ENCODE measurements around the gene ZMYND12.

The ZMYND12 gene

DNA sequence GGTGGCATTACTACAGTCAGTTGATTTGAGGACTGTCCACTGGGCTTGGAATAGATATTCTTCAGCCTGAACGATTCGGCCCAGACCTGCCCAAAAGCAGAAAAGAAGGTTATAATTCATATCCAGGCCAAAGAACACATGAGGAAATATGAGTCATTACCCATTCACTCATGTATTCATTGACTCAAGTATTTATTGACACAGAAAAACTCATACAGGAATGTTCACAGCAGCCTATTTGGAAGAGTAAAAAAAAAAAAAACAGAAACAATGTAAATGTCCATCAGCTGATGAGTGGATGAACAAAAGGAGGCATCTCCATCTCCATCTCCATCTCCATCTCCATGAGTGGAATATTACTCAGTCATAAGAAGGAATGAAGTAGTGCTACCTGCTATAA is 15.9 kb downstream of the ZMYND12 start:
- no peak for DNase-seq (ENCODE audit: low read depth)

GRCh38 chr1:42434340-42434739 is 21.5 kb downstream of the ZMYND12 start:
- DNase-seq (ENCODE audit: low read depth) = no peak

- no peak for DNase-seq (ENCODE audit: low read depth)
These were observed 22.5 kb downstream of the ZMYND12 start for GRCh38 chr1:42433369-42433768.

GRCh38 chr1:42432714-42433113 is 23.1 kb downstream of the ZMYND12 start:
- no peak for DNase-seq (ENCODE audit: low read depth)

DNA sequence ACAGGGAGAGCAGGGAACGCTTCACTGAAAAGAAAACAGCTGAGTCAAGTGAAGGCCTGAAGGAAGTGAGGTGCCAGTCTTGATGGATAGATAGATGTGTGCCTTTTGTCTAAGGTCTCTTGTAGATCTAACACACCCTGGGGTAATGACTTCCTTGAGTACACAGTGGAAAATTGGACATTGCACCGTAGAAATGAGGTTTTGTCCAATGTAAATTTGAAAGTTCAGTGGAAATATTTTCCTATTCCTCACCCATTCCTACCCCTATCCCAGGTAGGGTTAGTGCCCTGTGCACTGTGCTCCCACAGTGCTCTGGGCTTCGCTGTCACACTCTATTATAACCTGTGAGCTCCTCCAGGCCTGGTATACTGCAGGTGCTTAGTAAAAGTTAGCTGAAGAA is 24.3 kb downstream of the ZMYND12 start:
- DNase-seq (ENCODE audit: low read depth) = no peak

- DNase-seq (ENCODE audit: low read depth) = no peak
These were observed 25.3 kb downstream of the ZMYND12 start for GRCh38 chr1:42430286-42431135.

- no peak for DNase-seq (ENCODE audit: low read depth)
These were observed 26.2 kb downstream of the ZMYND12 start for GRCh38 chr1:42429603-42430002.

DNA sequence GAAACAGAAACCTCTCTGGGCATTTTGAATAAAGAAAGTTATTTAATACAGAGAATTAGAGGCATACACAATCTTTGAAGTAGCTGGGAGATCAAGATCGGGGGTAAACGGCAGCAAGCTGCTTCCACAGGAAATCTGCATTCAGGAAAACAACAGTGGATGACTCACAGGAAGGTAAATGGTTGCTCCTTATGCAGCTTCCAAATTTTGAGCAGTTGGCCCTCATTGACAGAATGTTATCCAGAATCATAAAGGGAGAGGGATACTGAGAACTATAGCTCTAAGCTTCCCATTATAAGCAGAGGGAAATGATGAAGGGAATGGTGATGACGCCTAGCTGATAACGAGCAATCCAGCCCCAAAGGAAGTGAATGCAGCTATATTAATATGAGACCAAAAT is 28.6 kb downstream of the ZMYND12 start:
- DNase-seq (ENCODE audit: low read depth) = no peak

- DNase-seq (ENCODE audit: low read depth) = no peak
These were observed 31.6 kb downstream of the ZMYND12 start for GRCh38 chr1:42424201-42424600.

- no peak for DNase-seq (ENCODE audit: low read depth)
These were observed 32.1 kb downstream of the ZMYND12 start for GRCh38 chr1:42423681-42424080.

- DNase-seq (ENCODE audit: low read depth) = no peak
These were observed 33.1 kb downstream of the ZMYND12 start for GRCh38 chr1:42422737-42423136.

GRCh38 chr1:42420911-42421585 is 34.8 kb downstream of the ZMYND12 start:
- no peak for DNase-seq (ENCODE audit: low read depth)

DNA sequence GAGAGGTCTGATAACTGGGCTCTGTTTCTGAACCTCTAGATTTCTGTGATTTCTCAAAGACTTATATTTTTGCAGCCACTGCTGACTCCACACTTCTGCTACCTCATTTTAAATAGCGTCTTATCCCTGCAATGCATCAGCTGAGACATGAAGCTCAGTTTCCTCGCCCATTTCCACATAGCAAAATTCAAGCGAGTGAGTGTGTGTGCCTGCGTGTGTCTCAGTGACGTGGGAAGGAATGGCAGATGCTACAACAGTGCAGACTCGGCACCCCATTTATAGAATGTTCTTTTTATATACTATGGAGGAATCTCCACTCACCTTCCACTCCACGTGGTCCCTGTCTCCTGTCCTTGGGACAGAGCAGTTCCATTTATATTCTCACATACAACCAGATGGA is 35.7 kb downstream of the ZMYND12 start:
- DNase-seq (ENCODE audit: low read depth) = no peak

DNA sequence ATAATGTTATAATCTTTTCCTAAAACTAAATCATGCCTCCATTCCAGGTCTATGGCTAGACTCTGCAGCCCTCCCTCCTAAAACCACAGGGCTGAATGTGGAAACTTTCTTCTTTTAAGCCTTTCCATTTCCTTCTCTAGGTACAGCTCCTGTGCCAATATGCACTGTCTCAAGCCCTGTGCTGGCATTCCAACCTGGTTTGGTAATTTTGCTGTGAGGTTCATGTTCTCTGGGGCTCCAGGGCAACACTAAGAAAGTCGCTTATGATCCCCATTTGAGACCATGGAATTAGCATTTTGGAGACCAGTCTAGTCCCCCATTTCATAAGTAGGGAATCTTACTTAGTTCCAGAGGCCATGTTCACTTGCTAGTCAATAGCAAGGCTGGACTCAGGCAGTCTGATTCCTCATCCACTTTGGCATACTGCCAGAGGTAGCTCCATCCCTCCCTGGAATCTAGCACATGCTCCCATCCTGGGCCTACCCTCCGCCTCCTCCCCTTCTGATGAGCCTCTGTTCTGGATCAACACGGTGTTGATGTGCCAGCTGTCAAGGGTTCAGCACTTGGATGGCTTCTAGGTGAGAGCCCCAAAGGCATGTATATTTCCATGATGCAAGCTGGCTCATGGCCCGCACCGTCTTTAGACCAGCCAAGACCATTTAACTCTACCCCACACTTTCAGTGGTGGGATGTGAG is 36.5 kb downstream of the ZMYND12 start:
- no peak for DNase-seq (ENCODE audit: low read depth)

GRCh38 chr1:42418516-42418915 is 37.3 kb downstream of the ZMYND12 start:
- DNase-seq (ENCODE audit: low read depth) = no peak

GRCh38 chr1:42417166-42417565 is 38.7 kb downstream of the ZMYND12 start:
- no peak for DNase-seq (ENCODE audit: low read depth)

DNA sequence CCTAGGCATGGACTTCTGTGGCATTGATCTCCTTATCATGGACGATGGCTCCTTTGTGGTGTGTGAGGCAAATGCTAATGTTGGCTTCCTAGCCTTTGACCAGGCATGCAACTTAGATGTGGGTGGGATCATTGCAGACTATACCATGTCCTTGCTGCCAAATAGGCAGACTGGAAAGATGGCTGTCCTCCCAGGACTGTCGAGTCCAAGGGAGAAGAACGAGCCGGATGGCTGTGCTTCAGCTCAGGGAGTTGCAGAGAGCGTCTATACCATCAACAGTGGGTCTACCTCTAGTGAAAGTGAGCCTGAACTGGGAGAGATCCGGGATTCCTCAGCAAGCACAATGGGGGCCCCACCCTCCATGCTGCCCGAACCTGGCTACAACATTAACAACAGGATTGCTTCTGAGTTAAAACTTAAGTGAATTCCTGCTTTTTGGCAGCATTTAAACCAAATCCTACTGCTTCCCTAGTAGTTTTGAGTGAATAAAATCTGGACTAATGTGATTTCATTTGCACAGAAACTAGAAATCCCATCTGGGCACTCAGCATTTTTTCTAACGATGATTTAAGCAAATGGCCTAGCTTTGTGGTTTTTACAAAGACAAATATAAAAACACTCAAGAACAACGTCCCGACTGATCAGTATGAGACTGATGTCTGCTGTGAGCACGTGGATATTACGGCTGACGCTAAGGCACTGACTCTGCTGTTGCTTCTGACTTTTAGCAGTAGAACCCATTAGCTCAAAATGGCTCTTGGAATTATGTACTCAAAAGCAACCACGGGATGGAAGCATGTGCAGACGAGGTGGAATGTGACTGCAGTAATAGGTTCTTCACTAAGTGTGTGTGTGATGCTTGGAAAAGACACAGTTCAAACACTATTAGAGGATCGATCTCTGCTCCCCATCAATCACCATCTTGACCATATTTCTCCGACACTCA is 41.0 kb downstream of the ZMYND12 start:
- DNase-seq (ENCODE audit: low read depth) = no peak

DNA sequence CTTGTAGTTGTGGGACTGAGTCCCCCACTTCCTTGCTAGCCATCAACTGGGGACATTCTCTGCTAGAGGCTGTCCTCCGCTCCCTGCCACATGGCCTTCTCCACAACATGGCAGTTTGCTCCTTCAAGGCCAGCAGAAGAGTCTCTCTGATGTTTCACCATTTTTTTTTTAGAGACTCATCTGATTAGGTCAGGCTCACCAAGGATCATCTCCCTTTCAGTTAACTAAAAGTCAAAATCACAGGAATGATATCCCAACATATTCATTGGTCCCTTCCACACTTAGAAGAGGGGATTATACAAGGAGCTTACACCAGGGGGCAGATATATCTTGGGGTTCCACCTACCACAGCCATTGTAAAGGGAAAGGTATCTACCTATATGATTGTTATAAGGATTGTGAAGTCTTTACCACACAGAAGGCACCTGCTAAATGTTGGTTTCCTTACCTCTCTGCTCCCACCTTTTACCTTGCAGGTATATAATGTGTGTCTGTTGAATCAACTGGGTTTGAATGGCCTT is 51.9 kb downstream of the ZMYND12 start:
- DNase-seq (ENCODE audit: low read depth) = no peak

DNA sequence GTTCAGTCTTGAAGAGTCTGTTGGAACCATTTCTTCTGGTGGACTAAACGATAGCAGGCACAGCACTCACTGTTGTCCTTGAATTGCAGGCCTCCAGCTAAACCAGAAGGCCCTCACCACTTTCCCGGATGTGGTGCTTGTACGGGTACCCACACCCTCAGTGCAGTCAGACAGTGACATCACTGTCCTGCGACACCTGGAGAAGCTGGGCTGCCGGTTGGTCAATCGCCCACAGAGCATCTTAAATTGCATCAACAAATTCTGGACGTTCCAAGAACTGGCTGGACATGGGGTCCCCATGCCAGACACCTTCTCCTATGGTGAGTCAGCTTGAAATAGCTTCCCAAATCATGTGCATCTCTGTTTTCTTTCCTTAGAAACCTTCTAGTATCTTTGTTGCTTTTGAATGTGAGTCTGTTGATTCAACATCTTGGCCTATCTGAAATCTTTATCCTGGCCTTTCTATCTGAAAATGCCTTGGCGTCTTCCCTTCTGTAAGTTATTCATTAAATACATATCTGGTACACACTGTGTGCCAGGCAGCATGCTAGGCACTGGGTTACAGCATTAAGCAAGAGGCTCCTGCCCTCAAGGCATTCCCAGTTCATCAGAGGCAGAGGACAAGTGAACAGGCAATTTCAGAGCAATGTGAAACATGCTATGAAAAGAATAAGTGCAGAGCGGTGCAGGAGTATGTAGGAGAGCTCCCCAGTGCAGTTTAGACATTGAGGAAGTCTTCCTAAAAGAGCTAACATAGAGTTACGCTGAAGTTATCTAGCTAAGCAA is 56.3 kb downstream of the ZMYND12 start:
- DNase-seq (ENCODE audit: low read depth) = no peak

DNA sequence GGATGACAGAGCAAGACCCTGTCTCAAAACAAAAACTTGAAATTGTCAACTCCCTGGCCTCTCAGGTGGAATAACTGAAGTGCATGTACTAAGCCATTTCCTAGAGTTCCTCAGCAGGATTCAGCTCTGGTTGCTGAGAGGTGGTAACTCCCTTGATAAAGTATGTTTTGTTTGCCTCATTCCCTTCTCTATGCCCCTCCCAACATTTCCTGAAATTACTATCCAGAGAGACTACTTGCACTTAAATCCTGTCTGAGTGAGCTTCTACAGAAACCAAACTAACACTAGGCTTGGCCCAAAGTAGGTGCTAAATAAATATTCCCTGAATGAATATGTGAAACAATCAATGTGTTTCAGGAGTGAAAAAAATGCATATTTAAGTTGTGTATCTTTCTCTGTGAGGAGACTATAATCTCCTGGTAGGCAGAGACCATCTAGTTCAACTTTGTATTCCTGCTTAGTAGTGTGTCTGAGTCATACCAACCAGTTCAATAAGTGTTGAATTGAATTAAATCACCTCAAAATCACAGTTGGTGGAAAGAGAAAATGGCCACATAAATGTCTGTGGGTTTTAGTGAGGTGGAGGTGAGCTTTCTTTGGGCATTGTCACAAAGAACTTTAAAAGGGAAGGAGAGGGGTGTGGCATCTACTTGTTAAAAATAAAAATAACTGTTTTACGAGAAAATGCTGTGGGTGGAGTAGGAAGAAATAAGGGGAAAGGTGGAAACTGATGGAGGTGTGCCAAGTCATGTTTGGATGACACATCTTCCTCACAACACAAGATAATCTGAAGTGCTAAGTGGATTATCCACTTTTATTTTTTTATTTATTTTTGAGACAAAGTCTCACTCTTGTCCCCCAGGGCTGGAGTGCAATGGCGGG is 62.6 kb downstream of the ZMYND12 start:
- DNase-seq (ENCODE audit: low read depth) = no peak
